GM19463 (cell line): ENCODE measurements around the gene FARP1.

Experiments
- ATAC-seq: cut with Tn5 transposase; IDR thresholded peaks from one replicate; pipeline ENCODE4 v1.9.1; 2021; ENCODE audit warnings: mild to moderate bottlenecking, moderate library complexity; ENCODE audit not compliant: unreplicated experiment

The FARP1 gene

DNA sequence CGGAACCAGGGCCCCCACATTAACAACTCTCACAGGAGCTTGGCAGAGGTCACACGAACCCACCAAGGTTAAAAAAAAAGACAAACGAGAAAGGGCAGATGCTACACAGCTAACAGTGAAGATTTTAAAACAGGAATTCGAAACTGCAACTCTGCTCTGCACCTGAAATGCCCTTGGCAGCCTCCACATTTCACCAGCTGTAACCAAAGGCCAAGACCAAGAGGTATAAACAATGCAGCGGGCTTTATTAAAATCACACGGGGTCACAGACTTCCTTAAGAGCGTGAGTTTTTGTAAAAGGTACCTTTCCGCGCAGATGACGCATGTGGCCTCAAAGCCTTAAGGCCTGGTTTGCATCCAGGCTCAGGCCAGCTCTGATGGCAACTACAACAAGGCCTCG lies 345.8 kb downstream of the FARP1 start:
- ATAC-seq: peak; percentile 75

DNA sequence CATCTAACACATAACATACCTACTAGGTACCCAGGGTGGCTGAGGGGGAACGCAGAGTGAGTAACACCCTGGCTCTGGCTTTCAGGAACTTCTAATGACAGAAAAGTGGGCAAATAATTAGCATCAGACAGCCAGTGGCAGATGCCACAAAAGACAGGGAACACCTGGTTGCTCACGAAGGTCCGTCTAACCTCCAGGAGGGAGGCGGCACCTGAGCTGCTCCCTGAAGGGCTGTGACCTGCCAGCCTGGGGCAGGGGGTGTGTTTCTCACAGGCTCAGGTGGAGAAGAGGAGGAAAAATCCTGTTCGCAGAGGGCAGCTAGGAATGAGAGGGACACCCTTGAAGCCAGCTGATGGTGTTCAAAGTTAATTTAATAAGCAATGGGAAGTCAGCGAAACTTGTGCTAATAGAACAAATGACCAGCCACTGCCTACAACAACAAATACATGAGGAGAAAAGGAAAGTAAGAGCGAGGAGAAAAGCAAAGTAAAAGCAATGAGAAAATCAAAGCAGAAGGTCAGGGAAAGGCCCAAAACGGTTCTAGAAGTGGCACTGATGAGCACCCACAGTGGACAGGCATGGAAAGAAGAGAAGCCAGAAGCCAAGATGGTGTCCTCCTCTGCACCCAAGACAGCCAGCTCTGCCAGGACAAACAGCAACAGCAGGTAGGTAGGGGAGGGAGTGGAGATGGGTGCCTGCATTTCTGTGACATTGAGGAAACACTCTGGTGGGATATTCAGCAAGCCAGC lies 346.7 kb downstream of the FARP1 start:
- ATAC-seq: no peak

DNA sequence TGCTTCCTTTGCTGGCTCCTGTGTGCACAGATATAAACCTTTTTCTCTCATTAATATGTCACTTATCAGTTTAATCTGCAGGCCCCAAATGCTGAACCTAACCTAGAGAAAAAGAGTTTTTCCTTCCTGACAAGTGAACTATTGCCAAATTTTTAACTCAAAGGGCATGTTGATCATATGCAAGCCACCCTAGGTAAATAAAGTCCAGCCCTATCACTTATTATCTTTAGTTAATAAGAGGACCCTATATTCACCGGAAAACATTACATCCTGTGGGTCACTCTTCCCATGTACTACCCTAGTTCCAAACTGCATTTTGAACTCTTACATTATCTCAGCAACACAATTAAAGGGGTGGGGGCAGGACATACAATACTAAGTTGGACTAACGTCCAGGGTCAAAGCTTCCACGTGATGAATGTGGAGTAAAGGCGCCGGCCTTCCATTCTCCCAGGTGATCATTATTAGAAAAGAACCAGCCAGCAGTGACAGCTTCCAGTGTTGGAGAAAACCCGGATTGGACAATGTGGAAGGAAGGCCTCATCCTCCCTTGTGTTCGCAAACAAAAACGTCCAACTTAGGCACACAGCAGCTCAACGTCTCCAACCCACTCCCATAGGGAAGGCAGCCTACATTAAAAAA lies 347.4 kb downstream of the FARP1 start:
- ATAC-seq: no peak

DNA sequence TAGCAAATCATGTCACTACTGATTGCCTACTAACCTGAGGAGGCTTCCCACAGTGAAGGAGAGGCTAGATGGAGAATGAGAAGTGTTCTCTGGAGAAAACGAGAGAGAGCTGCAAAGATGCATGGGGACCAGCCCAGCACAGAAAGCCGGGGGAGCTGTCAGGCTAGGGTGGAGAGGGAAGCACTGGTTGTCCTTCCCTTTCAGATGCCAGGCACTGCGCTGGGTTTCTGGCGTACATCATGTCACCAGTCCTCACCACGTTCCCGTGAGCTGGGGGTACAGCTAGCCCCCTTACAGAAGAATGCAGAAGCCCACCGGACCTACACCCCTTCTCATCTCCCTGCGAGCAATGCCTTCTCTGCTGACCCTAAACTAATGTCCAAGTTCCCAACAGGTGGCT lies 348.0 kb downstream of the FARP1 start:
- no peak for ATAC-seq

DNA sequence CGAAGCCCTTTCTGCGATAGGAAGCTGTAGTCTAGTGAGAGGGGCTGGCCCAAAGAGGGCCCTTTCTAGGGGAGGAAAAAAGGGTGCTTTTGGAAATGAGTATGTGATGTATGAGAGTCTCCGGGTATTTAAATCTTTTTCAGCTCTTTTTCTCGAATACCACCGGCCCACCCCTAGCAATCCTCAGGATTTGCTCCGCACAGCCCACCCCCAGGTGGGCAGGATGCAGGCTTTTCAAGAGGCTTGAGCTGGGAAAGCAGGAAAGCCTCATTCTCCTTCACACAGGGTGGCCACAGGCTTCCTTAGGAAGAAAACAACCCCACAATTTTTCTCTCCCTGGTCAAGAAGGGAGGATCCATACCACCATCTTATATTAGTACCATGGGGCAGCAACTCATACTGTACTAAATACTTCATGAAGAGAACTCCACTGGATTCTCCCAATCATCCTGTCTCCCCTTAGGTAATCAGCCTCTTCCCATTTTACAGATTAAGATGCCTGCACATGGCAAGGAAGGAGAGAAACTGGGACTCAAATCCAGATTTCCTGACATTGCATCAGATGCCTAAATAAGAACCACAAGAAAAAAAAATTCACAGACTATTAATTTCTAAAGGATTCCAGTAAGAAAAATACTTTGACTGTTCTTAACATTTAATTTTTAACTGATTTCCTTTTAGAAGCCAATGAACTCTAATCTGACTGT lies 349.6 kb downstream of the FARP1 start:
- ATAC-seq: no peak

DNA sequence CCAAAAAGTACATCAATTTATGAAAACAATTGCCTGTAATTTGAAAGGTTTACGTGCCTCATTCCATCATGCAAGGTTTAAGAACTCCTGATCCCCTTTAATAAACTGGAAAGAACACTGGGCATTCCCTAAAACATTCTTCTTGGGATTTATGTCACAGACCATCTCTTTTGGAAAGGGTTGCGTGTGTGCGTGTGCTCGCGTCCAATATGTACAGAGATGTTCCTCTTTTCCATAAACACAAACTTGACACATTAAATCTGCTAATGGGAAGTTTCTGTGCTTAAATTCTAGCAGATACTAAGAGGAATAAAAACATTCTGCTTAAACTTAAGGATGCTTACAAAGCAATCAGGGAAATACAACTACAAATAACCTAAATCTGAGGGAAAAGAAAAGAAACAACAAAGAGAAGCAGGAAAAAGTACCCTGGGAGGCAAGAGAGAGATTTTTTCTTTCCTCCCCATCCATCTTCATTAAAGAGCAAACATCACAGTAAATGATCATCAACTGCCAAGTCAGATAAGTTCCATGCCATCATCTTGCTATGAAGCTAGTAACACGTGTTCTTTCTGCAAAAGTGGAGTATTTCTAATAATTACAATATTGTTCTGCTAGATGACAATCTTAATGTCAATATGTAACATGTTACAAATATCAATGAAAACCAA lies 350.3 kb downstream of the FARP1 start:
- no peak for ATAC-seq

DNA sequence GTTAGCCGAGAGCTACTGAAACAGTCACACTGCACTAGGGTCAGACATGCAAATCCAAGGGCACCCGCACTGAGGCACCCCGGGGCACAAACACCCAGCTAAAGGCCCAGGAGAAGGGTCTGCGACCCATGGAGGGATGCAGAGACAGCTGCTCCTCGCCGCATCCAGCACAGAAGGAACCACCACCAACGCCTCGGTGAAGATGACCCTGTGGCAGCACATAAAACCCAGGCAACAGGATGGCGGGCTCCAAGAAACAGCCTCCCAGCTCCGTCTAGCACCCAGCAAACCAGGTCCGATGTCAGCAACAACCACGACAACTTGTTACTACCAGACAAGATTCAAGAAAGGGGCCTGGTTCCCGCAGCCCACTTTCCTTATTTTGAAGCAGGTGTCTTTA lies 351.9 kb downstream of the FARP1 start:
- no peak for ATAC-seq

DNA sequence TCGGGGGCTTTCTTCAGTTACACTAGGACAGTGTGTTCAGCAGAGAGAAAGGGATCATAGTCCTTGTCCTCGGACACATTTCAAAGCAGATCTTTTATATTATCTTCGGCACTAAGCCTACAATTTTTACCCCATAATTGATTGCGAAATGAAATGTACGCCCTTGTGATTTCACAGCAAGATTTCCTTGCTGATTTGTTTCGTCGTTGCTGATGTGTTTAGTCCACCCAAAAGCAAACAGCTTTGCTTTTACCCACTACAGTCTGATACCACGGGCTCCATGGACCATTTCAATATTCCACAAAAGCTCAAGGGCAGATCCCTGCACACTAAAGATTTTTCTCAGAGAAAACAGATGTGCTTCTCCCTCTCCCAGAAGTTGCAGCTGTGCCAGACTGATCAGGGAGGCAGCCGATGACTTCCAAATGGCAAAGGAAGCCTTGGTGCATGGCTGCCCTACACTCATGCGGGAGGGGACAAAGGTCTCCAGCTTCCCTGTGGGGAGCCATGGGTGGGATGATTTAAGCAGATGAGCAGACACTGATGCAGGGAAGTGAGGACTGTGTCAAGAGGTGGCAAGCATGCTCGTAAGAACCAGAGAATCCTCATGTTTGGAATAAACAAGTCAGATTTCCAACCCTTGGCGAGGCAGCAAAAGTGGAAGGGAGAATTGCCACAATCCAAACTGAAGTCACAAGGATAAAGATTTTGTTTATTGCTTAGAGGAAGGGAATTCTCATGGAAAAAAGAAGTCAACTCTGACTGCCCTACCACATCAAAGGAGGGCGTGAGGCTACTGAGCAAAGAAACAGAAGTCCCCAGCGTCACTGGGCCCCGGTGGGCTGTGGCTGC lies 353.0 kb downstream of the FARP1 start:
- no peak for ATAC-seq

DNA sequence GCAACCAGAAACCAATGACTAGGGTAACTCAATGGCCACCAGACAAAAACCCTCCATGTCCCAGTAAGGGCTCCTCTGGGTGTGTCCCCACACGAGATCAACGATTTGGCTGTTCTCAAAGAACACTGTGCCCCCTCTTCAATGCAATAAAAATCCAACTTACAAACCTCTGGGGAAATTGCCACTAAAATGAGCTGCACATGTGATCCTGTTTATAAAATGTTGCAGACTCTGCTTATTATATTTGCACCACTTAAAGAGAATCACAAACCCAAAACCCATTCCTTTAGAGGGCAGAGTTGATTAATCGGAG lies 353.5 kb downstream of the FARP1 start:
- ATAC-seq: no peak

DNA sequence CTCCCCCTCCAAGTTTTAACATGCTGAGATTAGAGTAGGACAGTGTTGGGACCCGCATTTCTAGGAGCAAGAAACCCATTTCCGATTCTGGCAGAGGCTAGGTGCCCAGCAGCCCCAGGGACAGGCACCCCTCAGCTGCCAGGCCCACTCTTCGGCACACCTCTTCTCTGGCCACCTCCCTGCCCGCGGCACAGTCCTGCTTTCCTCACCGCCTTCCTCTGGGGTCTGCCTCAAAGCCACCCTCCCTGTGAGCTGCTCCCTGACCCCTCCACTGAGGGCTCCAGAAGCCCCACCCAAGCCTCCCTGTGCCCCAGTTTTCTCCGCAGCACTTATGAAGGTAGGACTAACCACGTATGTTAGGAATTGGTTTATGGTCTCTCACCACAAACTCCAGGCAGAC lies 354.1 kb downstream of the FARP1 start:
- no peak for ATAC-seq

DNA sequence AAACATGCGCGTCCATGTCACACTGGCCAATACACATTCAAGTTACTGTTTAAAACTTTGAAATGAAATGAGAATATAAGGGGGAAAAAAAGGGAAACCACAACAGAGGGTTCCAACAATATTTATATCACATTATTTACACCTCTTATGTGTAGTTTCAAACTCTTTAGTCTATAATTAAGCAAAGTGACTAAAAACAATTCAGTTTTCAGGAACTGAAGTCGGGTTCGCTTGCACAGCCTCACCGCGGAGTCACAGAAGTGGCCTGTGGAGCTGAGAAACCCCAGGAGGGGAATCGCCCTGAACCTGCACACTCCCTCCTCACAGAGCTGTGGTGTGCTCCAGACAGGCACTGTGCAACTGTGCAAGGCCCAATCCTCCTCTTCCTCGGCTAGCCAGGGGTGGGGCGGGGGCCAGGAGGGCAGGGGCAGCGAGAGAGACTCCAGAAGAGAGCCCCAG lies 358.1 kb downstream of the FARP1 start:
- peak; percentile 76 for ATAC-seq

DNA sequence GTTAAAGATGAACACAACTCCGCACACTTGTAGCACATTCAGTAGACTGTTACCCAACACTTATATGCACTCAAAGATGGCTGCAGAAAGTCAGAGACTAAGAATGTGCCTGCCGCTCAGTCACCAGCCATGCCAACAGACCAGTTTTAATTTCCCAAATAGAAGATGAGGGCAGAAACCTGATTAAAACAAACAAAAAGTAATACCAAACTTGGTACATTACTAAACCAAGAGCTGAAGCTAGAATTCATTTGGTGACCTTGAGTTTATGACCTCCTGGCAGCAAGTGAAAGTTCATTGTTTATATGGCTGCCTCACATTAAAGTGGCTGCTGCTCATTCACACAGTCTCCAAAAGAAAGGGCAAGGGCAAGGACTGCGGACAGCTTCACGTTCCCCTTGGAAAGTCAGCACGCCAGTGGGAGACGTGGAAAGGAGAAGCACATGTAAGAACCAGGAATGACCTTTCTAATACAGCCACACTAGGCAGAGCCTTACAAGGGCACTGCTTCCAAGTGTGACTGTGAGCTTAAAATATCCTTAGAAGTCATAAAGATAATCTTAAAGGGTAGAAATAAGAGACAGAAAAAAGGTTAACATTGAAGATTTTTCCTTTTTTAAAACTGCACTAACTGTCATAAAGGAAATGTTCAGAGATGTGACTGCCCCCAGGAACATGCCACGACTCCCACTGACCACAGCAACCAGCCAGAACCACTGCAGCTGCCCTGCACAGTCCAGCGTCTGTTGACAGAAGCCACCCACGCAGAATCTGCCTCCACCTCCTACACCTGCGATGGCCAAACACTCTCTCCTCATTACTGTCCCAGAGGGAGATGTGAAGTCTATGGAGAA lies 360.5 kb downstream of the FARP1 start:
- ATAC-seq: no peak

DNA sequence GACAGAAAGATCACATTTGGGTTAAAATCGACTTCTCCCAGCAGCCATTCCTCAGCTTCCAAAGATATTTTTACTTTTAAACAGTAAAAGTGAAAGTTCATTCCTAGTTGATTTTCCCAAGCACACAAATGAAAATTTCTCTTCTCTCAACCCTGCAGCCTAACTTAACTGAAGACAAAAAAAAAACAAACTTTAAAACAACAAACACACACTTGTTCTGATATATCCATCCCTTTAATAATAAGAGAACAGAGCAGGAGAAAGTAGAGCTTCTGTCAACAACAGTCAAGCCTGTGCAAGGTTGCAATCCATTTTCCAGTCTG lies 361.1 kb downstream of the FARP1 start:
- ATAC-seq: no peak

DNA sequence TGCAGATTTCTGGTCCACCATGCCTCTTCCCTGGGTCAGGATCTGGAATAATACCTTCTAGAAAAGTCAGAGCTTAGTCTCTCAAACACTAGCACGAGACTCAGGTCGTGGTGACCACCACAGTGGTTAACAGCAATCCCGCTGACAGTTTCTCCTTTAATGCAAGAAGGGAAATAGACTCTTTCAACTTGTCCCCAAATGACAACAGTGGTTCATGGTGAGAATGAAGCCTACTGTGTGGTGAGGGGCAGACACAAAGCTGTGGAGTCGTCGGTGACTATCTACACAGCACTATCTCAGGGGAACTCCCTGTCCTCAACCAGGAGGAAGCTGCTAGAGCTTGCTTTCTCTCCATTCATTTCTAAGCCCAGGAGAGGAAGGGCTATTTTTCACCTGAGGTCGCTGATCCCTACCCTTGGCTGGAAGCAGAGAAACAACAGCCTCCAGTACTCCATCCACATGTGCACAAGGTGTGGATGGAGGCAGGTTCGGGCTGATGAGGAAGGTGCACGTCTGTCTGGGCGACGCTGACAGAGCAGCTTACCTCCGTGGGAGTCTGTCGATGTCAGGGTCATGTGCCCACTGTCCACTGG lies 361.6 kb downstream of the FARP1 start:
- peak; percentile 49 for ATAC-seq
